Activated T-helper 9 cell treated with anti-CD3 and anti-CD28 coated beads, Interleukin-2, amount 50 U/mL, for 16 hours (primary cell): ENCODE results near the gene NECTIN2.
"Not testable (repeated sequence)": the region's sequence is repeated elsewhere in the genome, so short reads cannot be mapped to it uniquely, and the experiment has no call there.

Source experiments
- DNase-seq: peaks from one replicate; pipeline ENCODE4 v3.0.0-alpha.2; 2020; ENCODE audit warnings: low read depth

The NECTIN2 gene

DNA sequence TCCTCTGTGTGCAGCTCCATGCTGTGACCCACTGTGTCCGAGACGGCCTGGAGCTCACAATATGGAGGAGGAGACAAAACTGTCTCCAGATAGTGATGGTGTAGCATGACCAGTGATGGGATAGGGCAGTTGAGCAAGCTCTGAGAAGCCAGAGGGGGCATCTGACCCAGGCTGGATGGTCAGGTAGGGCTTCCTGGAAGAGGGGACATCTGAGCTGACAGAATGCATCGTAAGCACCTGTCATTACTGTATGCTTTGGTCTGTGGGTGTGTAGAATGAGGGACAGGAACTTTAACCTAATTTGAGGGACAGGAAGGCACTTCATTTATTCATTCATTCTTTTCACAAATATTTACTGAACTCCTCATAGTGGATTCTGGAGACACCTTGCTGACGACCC, 38.5 kb downstream of the NECTIN2 start:
- no peak for DNase-seq

- DNase-seq: no peak
These were observed 40.0 kb downstream of the NECTIN2 start for GRCh38 chr19:44886141-44886540.

GRCh38 chr19:44887648-44888047, 41.6 kb downstream of the NECTIN2 start:
- no peak for DNase-seq

GRCh38 chr19:44888335-44888734, 42.2 kb downstream of the NECTIN2 start:
- not testable (repeated sequence) for DNase-seq

DNA sequence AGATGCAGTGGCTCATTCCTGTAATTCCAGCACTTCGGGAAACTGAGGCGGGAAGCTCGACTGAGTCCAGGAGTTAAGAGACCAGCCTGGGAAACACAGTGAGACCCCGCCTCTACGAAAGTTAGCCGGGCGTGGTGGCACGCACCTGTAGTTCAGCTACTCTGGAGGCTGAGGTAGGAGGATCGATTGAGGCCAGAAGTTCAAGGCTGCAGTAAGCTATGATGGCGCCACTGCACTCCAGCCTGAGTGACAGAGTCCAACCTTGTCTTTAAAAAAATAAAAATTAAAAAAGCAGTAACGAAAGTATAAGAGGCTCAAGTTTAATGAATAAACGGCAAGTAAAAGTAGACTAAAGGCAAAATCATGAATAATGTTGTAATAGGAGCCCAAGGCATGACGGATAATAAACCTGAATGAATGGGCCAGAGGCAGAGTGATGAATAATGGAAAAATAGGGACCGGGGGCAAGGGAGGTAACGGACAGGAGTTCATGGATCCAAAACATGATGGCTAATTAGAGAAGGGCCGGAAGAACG, 43.8 kb downstream of the NECTIN2 start:
- DNase-seq: no peak

- DNase-seq: peak; percentile 100
These were observed 44.4 kb downstream of the NECTIN2 start for GRCh38 chr19:44890366-44891015.

DNA sequence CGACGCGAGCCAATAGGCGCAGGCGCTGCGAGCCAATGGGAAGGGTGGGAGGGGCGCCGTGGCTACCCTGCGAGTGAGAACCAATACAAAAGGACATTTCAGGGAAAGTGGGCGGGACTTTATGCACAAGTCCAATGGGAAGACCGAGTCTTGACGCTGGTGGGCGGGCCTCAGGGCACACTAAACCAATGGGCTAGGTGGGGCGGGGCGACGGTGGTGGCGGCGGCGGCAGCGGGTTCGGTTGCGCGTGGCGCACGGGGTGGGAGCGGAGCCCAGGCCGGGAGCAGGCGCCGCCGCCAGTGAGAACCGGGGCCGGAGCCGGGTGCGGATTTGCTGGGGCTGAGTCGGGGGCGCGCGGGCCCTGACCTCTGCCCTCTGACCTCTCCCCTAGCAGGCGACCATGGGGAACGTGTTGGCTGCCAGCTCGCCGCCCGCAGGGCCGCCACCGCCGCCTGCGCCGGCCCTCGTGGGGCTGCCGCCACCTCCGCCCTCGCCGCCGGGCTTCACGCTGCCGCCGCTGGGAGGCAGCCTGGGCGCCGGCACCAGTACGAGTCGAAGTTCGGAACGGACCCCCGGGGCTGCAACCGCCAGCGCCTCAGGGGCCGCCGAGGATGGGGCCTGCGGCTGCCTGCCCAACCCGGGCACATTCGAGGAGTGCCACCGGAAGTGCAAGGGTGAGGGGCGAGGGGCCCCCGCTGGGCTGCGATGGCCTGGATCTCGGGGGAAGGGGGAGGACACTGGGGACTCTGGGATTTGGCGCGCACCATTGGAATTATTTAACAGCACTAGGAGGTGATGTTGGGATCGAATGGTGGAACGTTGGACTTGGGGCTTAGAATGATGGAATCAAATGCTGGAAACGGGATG, 45.2 kb downstream of the NECTIN2 start, which contains the start of gene TOMM40:
Gene TOMM40, plus strand, starts transcription at position 239 of the 867 bp plus-strand sequence. Its CDS starts 162 bp downstream, at position 401.
- DNase-seq: no peak

- no peak for DNase-seq
These were observed 46.8 kb downstream of the NECTIN2 start for GRCh38 chr19:44892932-44893331.

DNA sequence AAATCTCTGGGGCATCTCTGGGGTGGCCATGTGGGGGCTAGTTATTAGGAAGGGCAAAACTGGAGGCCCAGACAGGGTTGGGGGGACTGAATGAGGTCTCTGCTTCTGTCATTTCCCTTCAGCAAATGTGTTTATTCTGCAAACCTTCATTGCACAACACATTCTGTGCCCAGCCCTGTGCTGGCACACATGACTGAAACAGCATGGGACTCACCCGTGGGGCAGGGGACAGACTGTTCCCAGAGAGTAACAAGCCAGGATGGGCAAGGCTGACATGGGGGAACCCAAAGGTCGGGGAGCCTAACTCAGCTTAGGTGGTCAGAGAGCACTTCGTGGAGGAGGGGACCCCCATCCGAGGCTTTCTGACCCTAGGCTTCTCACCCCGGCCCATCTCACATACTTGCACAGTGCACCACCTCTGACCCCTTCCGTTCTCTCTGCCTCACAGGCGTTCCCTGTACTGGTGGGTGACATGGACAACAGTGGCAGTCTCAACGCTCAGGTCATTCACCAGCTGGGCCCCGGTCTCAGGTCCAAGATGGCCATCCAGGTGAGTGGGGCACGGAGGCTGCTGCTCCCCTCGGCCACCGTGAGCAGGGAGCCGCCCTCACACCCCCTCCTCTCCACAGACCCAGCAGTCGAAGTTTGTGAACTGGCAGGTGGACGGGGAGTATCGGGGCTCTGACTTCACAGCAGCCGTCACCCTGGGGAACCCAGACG, 47.4 kb downstream of the NECTIN2 start:
- DNase-seq: no peak

DNA sequence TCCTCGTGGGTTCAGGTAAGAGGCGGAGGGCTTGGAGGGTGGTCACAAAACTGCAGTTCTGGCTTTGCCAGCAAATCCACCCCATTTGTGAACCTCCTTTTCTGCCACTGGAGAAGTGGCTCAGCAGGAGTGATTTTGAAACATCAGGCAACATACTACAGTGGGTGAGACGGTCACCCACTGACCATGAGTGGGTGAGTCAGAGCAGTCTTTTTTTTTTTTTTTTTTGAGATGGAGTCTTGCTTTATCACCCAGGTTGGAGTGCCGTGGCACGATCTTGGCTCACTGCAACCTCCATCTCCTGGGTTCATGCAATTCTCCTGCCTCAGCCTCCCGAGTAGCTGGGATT, 47.9 kb downstream of the NECTIN2 start:
- DNase-seq: no peak

- no peak for DNase-seq
These were observed 48.8 kb downstream of the NECTIN2 start for GRCh38 chr19:44894946-44895345.

- no peak for DNase-seq
These were observed 51.7 kb downstream of the NECTIN2 start for GRCh38 chr19:44897835-44898234.

DNA sequence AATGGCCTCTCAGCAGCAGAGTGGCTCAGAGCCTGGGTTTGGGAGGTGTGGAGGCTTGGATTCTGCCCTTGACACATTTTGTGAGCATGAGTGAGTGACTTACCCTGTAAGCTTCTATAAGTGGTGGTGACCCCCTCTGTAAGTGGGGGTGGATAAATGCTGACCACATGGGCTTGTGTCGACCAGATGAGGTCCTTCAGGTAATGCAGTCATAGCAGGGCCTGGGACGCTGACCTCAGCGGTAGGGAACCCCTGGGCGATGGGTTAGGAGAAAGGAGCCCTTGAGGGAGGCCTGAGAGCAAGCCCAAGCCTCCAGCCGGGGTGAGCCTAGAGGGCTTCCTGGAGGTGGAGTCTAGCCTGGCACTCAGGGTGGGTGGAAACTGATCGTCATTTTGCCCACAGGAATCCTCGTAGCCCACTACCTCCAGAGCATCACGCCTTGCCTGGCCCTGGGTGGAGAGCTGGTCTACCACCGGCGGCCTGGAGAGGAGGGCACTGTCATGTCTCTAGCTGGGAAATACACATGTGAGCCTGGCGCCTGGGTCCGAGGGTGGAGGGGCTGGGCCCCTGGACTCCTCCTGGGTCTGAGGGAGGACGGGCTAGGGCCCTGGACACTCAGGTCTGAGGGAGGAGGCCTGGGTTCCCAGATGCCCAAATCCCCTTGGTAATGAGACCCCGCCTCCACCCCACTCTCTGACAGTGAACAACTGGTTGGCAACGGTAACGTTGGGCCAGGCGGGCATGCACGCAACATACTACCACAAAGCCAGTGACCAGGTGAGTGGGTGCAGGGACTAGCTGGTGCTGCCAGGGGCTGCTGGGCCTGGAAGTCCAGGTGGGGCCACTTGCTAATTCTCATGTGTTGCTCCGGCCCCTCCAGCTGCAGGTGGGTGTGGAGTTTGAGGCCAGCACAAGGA, 54.5 kb downstream of the NECTIN2 start:
- no peak for DNase-seq

- no peak for DNase-seq
These were observed 57.1 kb downstream of the NECTIN2 start for GRCh38 chr19:44903216-44903601.

DNA sequence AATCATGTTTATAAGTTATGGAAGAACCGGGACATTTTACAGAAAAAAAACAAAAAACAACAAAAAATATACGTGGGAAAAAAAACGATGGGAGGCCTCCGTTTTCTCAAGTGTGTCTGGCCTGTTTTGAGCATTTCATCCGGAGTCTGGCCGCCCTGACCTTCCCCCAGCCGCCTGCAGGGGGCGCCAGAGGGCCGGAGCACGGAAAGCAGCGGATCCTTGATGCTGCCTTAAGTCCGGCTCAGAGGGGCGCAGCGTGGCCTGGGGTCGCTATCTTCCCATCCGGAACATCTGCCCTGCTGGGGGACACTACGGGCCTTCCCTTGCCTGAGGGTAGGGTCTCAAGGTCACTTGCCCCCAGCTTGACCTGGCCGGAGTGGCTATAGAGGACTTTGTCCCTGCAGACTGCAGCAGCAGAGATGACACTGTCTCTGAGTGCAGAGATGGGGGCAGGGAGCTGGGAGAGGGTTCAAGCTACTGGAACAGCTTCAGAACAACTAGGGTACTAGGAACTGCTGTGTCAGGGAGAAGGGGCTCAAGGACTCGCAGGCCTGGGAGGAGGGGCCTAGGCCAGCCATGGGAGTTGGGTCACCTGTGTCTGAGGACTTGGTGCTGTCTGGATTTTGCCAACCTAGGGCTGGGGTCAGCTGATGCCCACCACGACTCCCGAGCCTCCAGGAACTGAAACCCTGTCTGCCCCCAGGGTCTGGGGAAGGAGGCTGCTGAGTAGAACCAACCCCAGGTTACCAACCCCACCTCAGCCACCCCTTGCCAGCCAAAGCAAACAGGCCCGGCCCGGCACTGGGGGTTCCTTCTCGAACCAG, 57.7 kb downstream of the NECTIN2 start:
- DNase-seq: peak; percentile 68

DNA sequence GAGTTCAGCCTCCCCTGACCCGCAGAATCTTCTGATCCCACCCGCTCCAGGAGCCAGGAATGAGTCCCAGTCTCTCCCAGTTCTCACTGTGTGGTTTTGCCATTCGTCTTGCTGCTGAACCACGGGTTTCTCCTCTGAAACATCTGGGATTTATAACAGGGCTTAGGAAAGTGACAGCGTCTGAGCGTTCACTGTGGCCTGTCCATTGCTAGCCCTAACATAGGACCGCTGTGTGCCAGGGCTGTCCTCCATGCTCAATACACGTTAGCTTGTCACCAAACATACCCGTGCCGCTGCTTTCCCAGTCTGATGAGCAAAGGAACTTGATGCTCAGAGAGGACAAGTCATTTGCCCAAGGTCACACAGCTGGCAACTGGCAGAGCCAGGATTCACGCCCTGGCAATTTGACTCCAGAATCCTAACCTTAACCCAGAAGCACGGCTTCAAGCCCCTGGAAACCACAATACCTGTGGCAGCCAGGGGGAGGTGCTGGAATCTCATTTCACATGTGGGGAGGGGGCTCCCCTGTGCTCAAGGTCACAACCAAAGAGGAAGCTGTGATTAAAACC, 58.4 kb downstream of the NECTIN2 start:
- no peak for DNase-seq

- DNase-seq: no peak
These were observed 59.5 kb downstream of the NECTIN2 start, which contains the start of gene APOE for GRCh38 chr19:44905437-44906160. TSS of gene APOE (plus strand) at chr19:44905796. CDS start at chr19:44906625, 829 bp downstream.

- DNase-seq: no peak
These were observed 61.5 kb downstream of the NECTIN2 start for GRCh38 chr19:44907613-44908012.

- no peak for DNase-seq
These were observed 62.2 kb downstream of the NECTIN2 start for GRCh38 chr19:44908074-44908835.
